HCT116 (cell line): Measurements from ENCODE around the gene KIAA1671. TPM values are rescaled to one million over a fixed set of nuclear protein-coding genes. Genes with fewer than 3 reads are reported as not detected.

ENCODE experiments used
- ATAC-seq: fragments of 200-7000 bp; cut with Tn5 transposase; 2 replicates; pipeline ENCODE4 v1.9.1; 2020; ENCODE audit warnings: mild to moderate bottlenecking, moderate library complexity
- BruUV-seq: library from RNA; stranded (reverse); fragments of 400-500 nt; replicated peaks from 2 replicates; lab custom pipeline; 2021; lab: Mats Ljungman, UMichigan
- CTCF ChIA-PET: fragments of 300-600 bp; sonication (Branson Sonifier 250); formaldehyde crosslinking; loops from one replicate; lab custom pipeline; 2021; ENCODE audit warnings: antibody characterized with exemption; lab: Charles Lee
- POLR2A ChIA-PET: fragments of 300-600, 350-600 bp; sonication (Branson Sonifier 250); formaldehyde crosslinking; loops from one replicate; lab custom pipeline; 2021; ENCODE audit warnings: antibody characterized with exemption; lab: Charles Lee
- RAD21 ChIA-PET, 2 experiments: fragments of 300-600 bp; sonication (Branson Sonifier 250); formaldehyde crosslinking; loops; one replicate each; lab custom pipeline; 2023; ENCODE audit warnings: low total read pairs in 2 of 2; ENCODE audit not compliant: uncharacterized antibody in 2 of 2, unreplicated experiment in 2 of 2, low non-redundant PET in 1 of 2; lab: Charles Lee
- DNase-seq: peaks from one replicate; pipeline ENCODE4 v3.0.0-alpha.2; 2010; ENCODE audit warnings: low read depth, low spot score
- H2AFZ ChIP-seq: fragments of 200-600 bp; shearing (Covaris generic), sonication (generic); 2 replicates; pipeline ENCODE4 v1.6.1; 2017; ENCODE audit warnings: low read depth, mixed run types, mixed read lengths, antibody characterized with exemption, low read length; ENCODE audit not compliant: poor library complexity, severe bottlenecking
- H3K27ac ChIP-seq: 2 replicates; pipeline ENCODE4 v1.5.1; 2012; ENCODE audit warnings: low read depth, low read length
- H3K27me3 ChIP-seq: fragments of 200-600 bp; sonication (generic); 2 replicates; pipeline ENCODE4 v1.6.1; 2016; ENCODE audit warnings: mixed run types, low read length, mixed read lengths; ENCODE audit not compliant: insufficient read depth
- H3K36me3 ChIP-seq, 2 experiments: fragments of 200-500 bp in 1 of 2; fragments of 200-600 bp in 1 of 2; sonication (Bioruptor generic) in 1 of 2; sonication (generic) in 1 of 2; 2 replicates each; pipeline versions ENCODE4 v1.5.1 to v1.6.1; 2014 to 2016; ENCODE audit warnings: low read length in 2 of 2, inconsistent platforms in 1 of 2, mixed read lengths in 1 of 2, mixed run types in 1 of 2; ENCODE audit not compliant: insufficient read depth in 2 of 2, control insufficient read depth in 1 of 2
- H3K4me1 ChIP-seq, 2 experiments: fragments of 200-600 bp in 1 of 2; sonication (generic) in 1 of 2; 2 replicates each; pipeline versions ENCODE4 v1.5.1 to v1.6.1; 2012 to 2017; ENCODE audit warnings: low read length in 2 of 2, inconsistent platforms in 1 of 2, mild to moderate bottlenecking in 1 of 2, mixed read lengths in 1 of 2, mixed run types in 1 of 2, moderate library complexity in 1 of 2; ENCODE audit not compliant: insufficient read depth in 2 of 2, control insufficient read depth in 1 of 2
- H3K4me2 ChIP-seq: fragments of 200-600 bp; sonication (generic); 2 replicates; pipeline ENCODE4 v1.6.1; 2017; ENCODE audit warnings: mixed run types, low read length, mixed read lengths
- H3K4me3 ChIP-seq, 2 experiments: fragments of 200-600 bp in 1 of 2; sonication (generic) in 1 of 2; replicated peaks in 1 of 2; 2 replicates each; pipeline ENCODE4 v1.5.1; 2011 to 2016; ENCODE audit warnings: low read length in 2 of 2, control low read depth in 1 of 2, low read depth in 1 of 2, mild to moderate bottlenecking in 1 of 2, mixed read lengths in 1 of 2, mixed run types in 1 of 2
- H3K79me2 ChIP-seq: fragments of 200-600 bp; sonication (generic); 2 replicates; pipeline ENCODE4 v1.6.1; 2017; ENCODE audit warnings: mild to moderate bottlenecking, mixed run types, low read length, moderate library complexity, mixed read lengths; ENCODE audit not compliant: insufficient read depth
- H3K9ac ChIP-seq: fragments of 200-600 bp; sonication (generic); 2 replicates; pipeline ENCODE4 v1.6.1; 2016; ENCODE audit warnings: low read length, mixed read lengths
- H3K9me2 ChIP-seq: fragments of 200-600 bp; sonication (generic), shearing (Covaris generic); 2 replicates; pipeline ENCODE4 v1.6.1; 2017; ENCODE audit warnings: mixed run types, mild to moderate bottlenecking, moderate library complexity; ENCODE audit not compliant: insufficient read depth
- H3K9me3 ChIP-seq, 2 experiments: fragments of 200-500 bp in 1 of 2; fragments of 200-600 bp in 1 of 2; sonication (Bioruptor generic) in 1 of 2; sonication (generic) in 1 of 2; 2 replicates each; pipeline ENCODE4 v1.6.1; 2014 to 2017; ENCODE audit warnings: low read length in 2 of 2, mixed read lengths in 2 of 2, inconsistent platforms in 1 of 2, low read depth in 1 of 2, mild to moderate bottlenecking in 1 of 2, mixed run types in 1 of 2, moderate library complexity in 1 of 2; ENCODE audit not compliant: control insufficient read depth in 1 of 2, insufficient read depth in 1 of 2
- H4K20me1 ChIP-seq: fragments of 200-600 bp; sonication (generic), shearing (Covaris generic); 2 replicates; pipeline ENCODE4 v1.6.1; 2017; ENCODE audit warnings: mixed run types, mild to moderate bottlenecking, moderate library complexity; ENCODE audit not compliant: insufficient read depth
- CBX3 ChIP-seq: IDR thresholded peaks from 2 replicates; pipeline ENCODE4 v1.6.1; 2012; ENCODE audit warnings: low read depth
- CEBPB ChIP-seq: IDR thresholded peaks from 2 replicates; pipeline ENCODE4 v1.6.1; 2012; ENCODE audit warnings: low read depth
- EGR1 ChIP-seq: IDR thresholded peaks from 2 replicates; pipeline ENCODE4 v1.6.1; 2012; ENCODE audit warnings: low read depth
- ELF1 ChIP-seq: IDR thresholded peaks from 2 replicates; pipeline ENCODE4 v1.6.1; 2012; ENCODE audit warnings: low read depth, borderline replicate concordance
- EZH2 ChIP-seq: fragments of 200-600 bp; sonication (generic); IDR thresholded peaks from 2 replicates; pipeline ENCODE4 v1.6.1; 2017; ENCODE audit warnings: antibody characterized with exemption, mixed run types
- EZH2phosphoT487 ChIP-seq: fragments of 200-600 bp; IDR thresholded peaks from 2 replicates; pipeline ENCODE4 v1.6.1; 2018; ENCODE audit warnings: antibody characterized with exemption, borderline replicate concordance
- FOSL1 ChIP-seq: IDR thresholded peaks from 2 replicates; pipeline ENCODE4 v1.6.1; 2012; ENCODE audit warnings: low read depth
- JUND ChIP-seq: IDR thresholded peaks from 2 replicates; pipeline ENCODE4 v1.6.1; 2012
- POLR2A ChIP-seq: IDR thresholded peaks from 2 replicates; pipeline ENCODE4 v1.7.0; 2011; ENCODE audit warnings: borderline replicate concordance; ENCODE audit not compliant: insufficient read depth, insufficient read length; ENCODE audit errors: extremely low read depth
- POLR2AphosphoS5 ChIP-seq: IDR thresholded peaks from 2 replicates; pipeline ENCODE4 v1.6.1; 2011; ENCODE audit warnings: mild to moderate bottlenecking, low read depth, low read length, moderate library complexity
- RAD21 ChIP-seq: IDR thresholded peaks from 2 replicates; pipeline ENCODE4 v1.6.1; 2012; ENCODE audit warnings: low read depth, mild to moderate bottlenecking
- SP1 ChIP-seq: IDR thresholded peaks from 2 replicates; pipeline ENCODE4 v1.6.1; 2012; ENCODE audit warnings: low read depth
- SRF ChIP-seq: IDR thresholded peaks from 2 replicates; pipeline ENCODE4 v1.6.1; 2012; ENCODE audit warnings: low read depth
- TCF7L2 ChIP-seq: IDR thresholded peaks from 2 replicates; pipeline ENCODE4 v1.7.0; 2011; ENCODE audit warnings: borderline replicate concordance, inconsistent platforms; ENCODE audit not compliant: insufficient read depth, insufficient read length; ENCODE audit errors: extremely low read depth
- YY1 ChIP-seq: IDR thresholded peaks from 2 replicates; pipeline ENCODE4 v1.6.1; 2011; ENCODE audit warnings: low read length, low read depth, moderate library complexity, mild to moderate bottlenecking; ENCODE audit not compliant: insufficient replicate concordance; ENCODE audit errors: extremely low read depth
- ZNF274 ChIP-seq: fragments of 200-500 bp; sonication (Bioruptor generic); IDR thresholded peaks from 2 replicates; pipeline ENCODE4 v1.6.1; 2014; ENCODE audit warnings: mild to moderate bottlenecking, low read depth, low read length, inconsistent platforms
- intact Hi-C: fragments of 100-400 bp; cut with micrococcal nuclease; formaldehyde crosslinking; loops from 2 replicates; pipeline ENCODE4 v1.10.0; 2022
- total RNA-seq: library from RNA; stranded (reverse); gene quantifications from one replicate; pipeline ENCODE4 v1.2.1, GENCODE V29; 2021; ENCODE audit not compliant: unreplicated experiment
- TF ChIP-seq, protein P1 (sequence below): IDR thresholded peaks from 2 replicates; pipeline ENCODE4 v1.6.1; 2012
- TF ChIP-seq, protein P2 (sequence below), 3 experiments: fragments of 200-600 bp in 1 of 3; sonication (generic) in 1 of 3; IDR thresholded peaks in 2 of 3; conservative IDR thresholded peaks in 1 of 3; 2 replicates each; pipeline ENCODE4 v1.5.1; 2012 to 2017; ENCODE audit warnings: low read depth in 2 of 3, low read length in 2 of 3, antibody characterized with exemption in 1 of 3, borderline replicate concordance in 1 of 3, control low read depth in 1 of 3, mild to moderate bottlenecking in 1 of 3, mixed read lengths in 1 of 3, mixed run types in 1 of 3, moderate library complexity in 1 of 3; ENCODE audit not compliant: insufficient read depth in 1 of 3

The KIAA1671 gene
- total RNA-seq, 1 experiment from 2014 or later: 36.8 TPM

DNA sequence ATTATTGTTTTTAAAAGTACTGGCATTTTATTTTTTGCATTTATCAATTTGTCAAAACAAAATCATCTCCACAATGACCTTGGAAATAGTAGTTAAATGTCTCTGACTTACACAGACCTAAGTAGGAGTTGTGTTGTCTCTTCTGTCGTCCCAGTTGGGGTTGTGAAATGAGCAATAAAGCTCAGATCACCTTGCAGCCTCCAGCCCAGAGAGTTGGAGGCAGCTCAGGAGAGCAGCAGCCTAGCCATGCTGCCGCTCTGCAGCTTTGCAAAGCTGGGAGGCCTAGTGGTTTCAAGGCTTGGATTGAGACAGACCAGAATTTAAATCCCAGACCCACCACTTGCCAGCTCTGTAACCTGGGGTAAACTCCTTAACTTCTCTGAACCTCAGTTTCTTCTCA, 181.9 kb downstream of the KIAA1671 start:
- BruUV-seq: no TSS peak
- no peak overlapping the region for H2AFZ ChIP-seq
- H3K9me2 ChIP-seq: no peaks in the 10 kb centered on the region
- RAD21 ChIA-PET: no interaction called here
- no peak for DNase-seq
- intact Hi-C loops: loop anchor here (1.0 kb wide), 1 partner anchor 12 kb away; no protein-coding TSS in a partner anchor
- peaks cover 0 to 11% of the 10 kb centered on the region in 2 experiments; a peak in 1 of 4 replicates for H3K9me3 ChIP-seq
- ATAC-seq: no peak
- POLR2A ChIA-PET: no interaction called here
- CTCF ChIA-PET: no interaction called here
- H3K9ac ChIP-seq: no peak overlapping the region
- no peak overlapping the region for H3K4me2 ChIP-seq
- no peak for TF ChIP-seq EZH2
- TF ChIP-seq ZNF274: no peak
- no peak for TF ChIP-seq ELF1
- no peak for TF ChIP-seq EGR1
- no peak for TF ChIP-seq CEBPB
- TF ChIP-seq SP1: no peak
- TF ChIP-seq, protein P1, sequence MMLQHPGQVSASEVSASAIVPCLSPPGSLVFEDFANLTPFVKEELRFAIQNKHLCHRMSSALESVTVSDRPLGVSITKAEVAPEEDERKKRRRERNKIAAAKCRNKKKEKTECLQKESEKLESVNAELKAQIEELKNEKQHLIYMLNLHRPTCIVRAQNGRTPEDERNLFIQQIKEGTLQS: no peak
- TF ChIP-seq JUND: no peak
- no peak for TF ChIP-seq FOSL1
- TF ChIP-seq TCF7L2: no peak
- TF ChIP-seq POLR2A: no peak
- TF ChIP-seq RAD21: no peak
- TF ChIP-seq, protein P2, sequence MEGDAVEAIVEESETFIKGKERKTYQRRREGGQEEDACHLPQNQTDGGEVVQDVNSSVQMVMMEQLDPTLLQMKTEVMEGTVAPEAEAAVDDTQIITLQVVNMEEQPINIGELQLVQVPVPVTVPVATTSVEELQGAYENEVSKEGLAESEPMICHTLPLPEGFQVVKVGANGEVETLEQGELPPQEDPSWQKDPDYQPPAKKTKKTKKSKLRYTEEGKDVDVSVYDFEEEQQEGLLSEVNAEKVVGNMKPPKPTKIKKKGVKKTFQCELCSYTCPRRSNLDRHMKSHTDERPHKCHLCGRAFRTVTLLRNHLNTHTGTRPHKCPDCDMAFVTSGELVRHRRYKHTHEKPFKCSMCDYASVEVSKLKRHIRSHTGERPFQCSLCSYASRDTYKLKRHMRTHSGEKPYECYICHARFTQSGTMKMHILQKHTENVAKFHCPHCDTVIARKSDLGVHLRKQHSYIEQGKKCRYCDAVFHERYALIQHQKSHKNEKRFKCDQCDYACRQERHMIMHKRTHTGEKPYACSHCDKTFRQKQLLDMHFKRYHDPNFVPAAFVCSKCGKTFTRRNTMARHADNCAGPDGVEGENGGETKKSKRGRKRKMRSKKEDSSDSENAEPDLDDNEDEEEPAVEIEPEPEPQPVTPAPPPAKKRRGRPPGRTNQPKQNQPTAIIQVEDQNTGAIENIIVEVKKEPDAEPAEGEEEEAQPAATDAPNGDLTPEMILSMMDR (IDR thresholded peaks at IDR 0.05 in 2 of 3, conservative IDR thresholded peaks at IDR 0.05 in 1 of 3; ENCODE audit: borderline replicate concordance in 1 of 3, insufficient read depth in 1 of 3, low read depth in 2 of 3, low read length in 2 of 3): no peak
- no peak for TF ChIP-seq SRF
- TF ChIP-seq CBX3: no peak
- TF ChIP-seq EZH2phosphoT487: no peak
- TF ChIP-seq YY1: no peak
- no peak for TF ChIP-seq POLR2AphosphoS5
- no peaks in the 10 kb centered on the region for H3K36me3 ChIP-seq
- no peak overlapping the region for H3K27ac ChIP-seq
- H3K79me2 ChIP-seq: no peaks in the 10 kb centered on the region
- H3K27me3 ChIP-seq: no peaks in the 10 kb centered on the region
- H3K4me3 ChIP-seq: no peak overlapping the region
- H3K4me1 ChIP-seq: no peaks in the 10 kb centered on the region
- no peaks in the 10 kb centered on the region for H4K20me1 ChIP-seq
